Astrocyte (in vitro differentiated cells and primary cell): Measurements from ENCODE around the gene MCMBP. TPM values are rescaled to one million over a fixed set of nuclear protein-coding genes. Genes with fewer than 3 reads are reported as not detected.

Experiments used
- DNase-seq: peaks from one replicate; pipeline ENCODE4 v3.0.0-alpha.2; 2010; ENCODE audit warnings: low read depth
- FAIRE-seq: peaks from 2 replicates; lab custom pipeline; 2011; peaks lifted over from hg19 to GRCh38; lab: Jason Lieb, UNC
- H2AFZ ChIP-seq: 2 replicates; pipeline ENCODE4 v1.6.0; 2012; ENCODE audit warnings: low read depth, low read length, inconsistent platforms
- H3K27ac ChIP-seq: 2 replicates; pipeline ENCODE4 v1.5.1; 2011; ENCODE audit warnings: low read depth, low read length, inconsistent platforms
- H3K27me3 ChIP-seq: 2 replicates; pipeline ENCODE4 v1.6.0; 2011; ENCODE audit warnings: low read length, inconsistent platforms; ENCODE audit not compliant: insufficient read depth
- H3K36me3 ChIP-seq: 2 replicates; pipeline ENCODE4 v1.5.1; 2011; ENCODE audit warnings: low read length, inconsistent platforms; ENCODE audit not compliant: insufficient read depth
- H3K4me1 ChIP-seq: 2 replicates; pipeline ENCODE4 v1.5.1; 2011; ENCODE audit warnings: low read length, inconsistent platforms; ENCODE audit not compliant: insufficient read depth
- H3K4me2 ChIP-seq: 2 replicates; pipeline ENCODE4 v1.6.0; 2012; ENCODE audit warnings: low read length, inconsistent platforms
- H3K4me3 ChIP-seq: 2 replicates; pipeline ENCODE4 v1.5.1; 2011; ENCODE audit warnings: low read depth, mild to moderate bottlenecking, low read length, inconsistent platforms; ENCODE audit not compliant: insufficient read depth
- H3K79me2 ChIP-seq: 2 replicates; pipeline ENCODE4 v1.6.0; 2012; ENCODE audit warnings: mild to moderate bottlenecking, low read length, inconsistent platforms; ENCODE audit not compliant: insufficient read depth
- H3K9ac ChIP-seq: 2 replicates; pipeline ENCODE4 v1.6.0; 2012; ENCODE audit warnings: mild to moderate bottlenecking, low read length, inconsistent platforms
- H3K9me3 ChIP-seq: 2 replicates; pipeline ENCODE4 v1.5.1; 2012; ENCODE audit warnings: low read depth, mild to moderate bottlenecking, low read length, inconsistent platforms; ENCODE audit not compliant: insufficient read depth
- H4K20me1 ChIP-seq: 2 replicates; pipeline ENCODE4 v1.6.0; 2012; ENCODE audit warnings: low read length, inconsistent platforms; ENCODE audit not compliant: insufficient read depth
- H3K27ac Mint-ChIP-seq: one replicate; pipeline ENCODE4 v1.8.0; 2021; ENCODE audit warnings: mild to moderate bottlenecking, mixed read lengths; ENCODE audit not compliant: unreplicated experiment
- H3K27me3 Mint-ChIP-seq: one replicate; pipeline ENCODE4 v1.8.0; 2021; ENCODE audit warnings: low read depth, mixed read lengths; ENCODE audit not compliant: unreplicated experiment
- H3K36me3 Mint-ChIP-seq: one replicate; pipeline ENCODE4 v1.8.0; 2021; ENCODE audit warnings: low read depth, mixed read lengths; ENCODE audit not compliant: unreplicated experiment
- H3K4me1 Mint-ChIP-seq: one replicate; pipeline ENCODE4 v1.8.0; 2021; ENCODE audit warnings: low read depth, mixed read lengths; ENCODE audit not compliant: unreplicated experiment
- H3K4me3 Mint-ChIP-seq: one replicate; pipeline ENCODE4 v1.8.0; 2021; ENCODE audit warnings: mild to moderate bottlenecking, moderate library complexity, mixed read lengths; ENCODE audit not compliant: unreplicated experiment
- H3K9me3 Mint-ChIP-seq: one replicate; pipeline ENCODE4 v1.8.0; 2021; ENCODE audit warnings: mild to moderate bottlenecking, mixed read lengths; ENCODE audit not compliant: unreplicated experiment
- CTCF ChIP-seq: IDR thresholded peaks from 2 replicates; pipeline ENCODE4 v1.5.1; 2011; ENCODE audit warnings: low read depth, mild to moderate bottlenecking, inconsistent platforms, low read length, moderate library complexity; ENCODE audit not compliant: insufficient read depth
- EZH2 ChIP-seq: IDR thresholded peaks from 2 replicates; pipeline ENCODE4 v1.6.1; 2012; ENCODE audit warnings: mild to moderate bottlenecking, low read length, inconsistent platforms; ENCODE audit not compliant: insufficient read depth
- total RNA-seq: library from RNA; stranded (reverse); gene quantifications from 2 replicates; pipeline ENCODE4 v1.2.1, GENCODE V29; 2021

The MCMBP gene
- total RNA-seq, 1 donor from 2014 or later, result 40.9 TPM

- no peak overlapping the region for H3K27ac Mint-ChIP-seq
- peaks cover 26% of the 10 kb centered on the region for H3K4me1 ChIP-seq
- H3K9ac ChIP-seq, result peak overlapping the region; percentile 24
- TF ChIP-seq EZH2, result no peak
- peaks cover 64% of the 10 kb centered on the region for H4K20me1 ChIP-seq
- H3K36me3 Mint-ChIP-seq, result peaks cover 7% of the 10 kb centered on the region
- H3K4me3 Mint-ChIP-seq, result peak overlapping the region; percentile 5
- peaks cover 90% of the 10 kb centered on the region for H3K79me2 ChIP-seq
- no peaks in the 10 kb centered on the region for H3K9me3 Mint-ChIP-seq
- peak overlapping the region; percentile 27 for H3K27ac ChIP-seq
- H3K4me3 ChIP-seq, result no peak overlapping the region
- DNase-seq (peak; percentile 85), FAIRE-seq (no peak)
- H2AFZ ChIP-seq, result no peak overlapping the region
- H3K4me1 Mint-ChIP-seq, result peaks cover 26% of the 10 kb centered on the region
- H3K27me3 ChIP-seq, result no peaks in the 10 kb centered on the region
- H3K27me3 Mint-ChIP-seq, result no peaks in the 10 kb centered on the region
- peaks cover 13% of the 10 kb centered on the region for H3K36me3 ChIP-seq
- no peaks in the 10 kb centered on the region for H3K9me3 ChIP-seq
- peak overlapping the region; percentile 69 for H3K4me2 ChIP-seq
Measured at GRCh38 chr10:119896061-119896655, 23.5 kb upstream of the MCMBP start.

- Histone ChIP-seq H3K36me3 (peaks cover 9% of the 10 kb centered on the region), H3K4me1 (peaks cover 26% of the 10 kb centered on the region), H3K79me2 (peaks cover 67% of the 10 kb centered on the region), H3K9me3 (no peaks in the 10 kb centered on the region), H3K27ac (no peak overlapping the region), H3K4me2 (peak overlapping the region; percentile 99), H2AFZ (no peak overlapping the region), H3K27me3 (no peaks in the 10 kb centered on the region), H3K9ac (peak overlapping the region; percentile 33), H3K4me3 (peak overlapping the region; percentile 39), H4K20me1 (peaks cover 50% of the 10 kb centered on the region)
- Mint-ChIP-seq H3K36me3 (peaks cover 7% of the 10 kb centered on the region), H3K4me1 (peaks cover 26% of the 10 kb centered on the region), H3K9me3 (no peaks in the 10 kb centered on the region), H3K4me3 (peak overlapping the region; percentile 98), H3K27ac (no peak overlapping the region), H3K27me3 (no peaks in the 10 kb centered on the region)
- DNase-seq (no peak), FAIRE-seq (no peak)
- TF ChIP-seq CTCF (no peak), EZH2 (no peak)
Measured at GRCh38 chr10:119893845-119894427, 21.3 kb upstream of the MCMBP start.

- Histone ChIP-seq H3K27ac (peak overlapping the region; percentile 78), H3K27me3 (no peaks in the 10 kb centered on the region), H3K4me3 (peak overlapping the region; percentile 93), H3K9ac (peak overlapping the region; percentile 95), H3K36me3 (peaks cover under 1% of the 10 kb centered on the region), H4K20me1 (peaks cover 41% of the 10 kb centered on the region), H2AFZ (peak overlapping the region; percentile 96), H3K4me1 (peaks cover 26% of the 10 kb centered on the region), H3K79me2 (peaks cover 59% of the 10 kb centered on the region), H3K9me3 (no peaks in the 10 kb centered on the region), H3K4me2 (peak overlapping the region; percentile 99)
- Mint-ChIP-seq H3K9me3 (no peaks in the 10 kb centered on the region), H3K27ac (peak overlapping the region; percentile 96), H3K36me3 (peaks cover 4% of the 10 kb centered on the region), H3K27me3 (no peaks in the 10 kb centered on the region), H3K4me1 (peaks cover 26% of the 10 kb centered on the region), H3K4me3 (peak overlapping the region; percentile 98)
- DNase-seq (no peak), FAIRE-seq (no peak)
- TF ChIP-seq CTCF (no peak), EZH2 (no peak)
Measured at GRCh38 chr10:119893074-119893473, 20.4 kb upstream of the MCMBP start.
